ENCODE data around the gene NPIPB8.
"Not testable (repeated sequence)": the region's sequence is repeated elsewhere in the genome, so short reads cannot be mapped to it uniquely, and the experiment has no call there.

NPIPB8 gene

GRCh38 chr16:28606291-28607115 is 31.4 kb upstream of the NPIPB8 start:
- no peak for DNase-seq (ENCODE audit: low read depth in 2 of 2)

GRCh38 chr16:28607116-28607623 is 30.7 kb upstream of the NPIPB8 start:
- no peak for DNase-seq (ENCODE audit: low read depth in 2 of 2)

GRCh38 chr16:28607681-28608495 is 30.0 kb upstream of the NPIPB8 start:
- not testable (repeated sequence) for DNase-seq (ENCODE audit: low read depth in 2 of 2)

GRCh38 chr16:28608496-28608808 is 29.4 kb upstream of the NPIPB8 start:
- not testable (repeated sequence) for DNase-seq (ENCODE audit: low read depth in 2 of 2)

- DNase-seq (ENCODE audit: low read depth in 2 of 2), result not testable (repeated sequence)
These were observed 28.8 kb upstream of the NPIPB8 start for GRCh38 chr16:28608867-28609596.

GRCh38 chr16:28609631-28610594 is 28.0 kb upstream of the NPIPB8 start, which contains the start of gene SULT1A1:
TSS of gene SULT1A1 (minus strand) at chr16:28610044. CDS start at chr16:28608855, 1,189 bp downstream.
- DNase-seq (ENCODE audit: low read depth in 2 of 2), result no peak

- DNase-seq (ENCODE audit: low read depth in 2 of 2), result no peak
These were observed 27.2 kb upstream of the NPIPB8 start for GRCh38 chr16:28610595-28611191.

GRCh38 chr16:28612359-28613280 is 25.2 kb upstream of the NPIPB8 start:
- not testable (repeated sequence) for DNase-seq (ENCODE audit: low read depth in 2 of 2)

GRCh38 chr16:28613912-28614311 is 24.0 kb upstream of the NPIPB8 start:
- not testable (repeated sequence) for DNase-seq (ENCODE audit: low read depth in 2 of 2)

GRCh38 chr16:28614561-28614960 is 23.3 kb upstream of the NPIPB8 start:
- not testable (repeated sequence) for DNase-seq (ENCODE audit: low read depth in 2 of 2)

GRCh38 chr16:28615486-28616223 is 22.2 kb upstream of the NPIPB8 start:
- not testable (repeated sequence) for DNase-seq (ENCODE audit: low read depth in 2 of 2)

GRCh38 chr16:28616224-28616577 is 21.7 kb upstream of the NPIPB8 start:
- DNase-seq (ENCODE audit: low read depth in 2 of 2), result not testable (repeated sequence)

- no peak for DNase-seq (ENCODE audit: low read depth in 2 of 2)
These were observed 21.2 kb upstream of the NPIPB8 start for GRCh38 chr16:28616636-28617035.

- no peak for DNase-seq (ENCODE audit: low read depth in 2 of 2)
These were observed 20.0 kb upstream of the NPIPB8 start for GRCh38 chr16:28617874-28618273.

GRCh38 chr16:28620316-28620715 is 17.5 kb upstream of the NPIPB8 start:
- DNase-seq (ENCODE audit: low read depth in 2 of 2), result not testable (repeated sequence)

GRCh38 chr16:28621481-28622155 is 16.2 kb upstream of the NPIPB8 start:
- DNase-seq (ENCODE audit: low read depth in 2 of 2), result no peak

GRCh38 chr16:28622532-28623171 is 15.2 kb upstream of the NPIPB8 start:
- DNase-seq (ENCODE audit: low read depth in 2 of 2), result not testable (repeated sequence)
